Vagina (tissue), 2 donors: ENCODE results near the gene DNAJB1.

Experiments used
- CTCF ChIP-seq, 3 experiments: fragments of 450-650 bp in 2 of 3; fragments of 200-600 bp in 1 of 3; sonication (generic) in 1 of 3; IDR thresholded peaks; one replicate each; pipeline ENCODE4 v1.5.1; 2017 to 2019; ENCODE audit warnings: antibody characterized with exemption in 3 of 3, mild to moderate bottlenecking in 2 of 3, moderate library complexity in 2 of 3
- POLR2A ChIP-seq, 2 donors: fragments of 450-650 bp; IDR thresholded peaks; one replicate each; pipeline ENCODE4 v1.6.1; 2017; ENCODE audit warnings: antibody characterized with exemption in 2 of 2, mild to moderate bottlenecking in 2 of 2, moderate library complexity in 2 of 2
- POLR2AphosphoS5 ChIP-seq, 2 donors: sonication (generic); formaldehyde crosslinking; IDR thresholded peaks; one replicate each; pipeline ENCODE4 v1.9.0; 2017; ENCODE audit warnings: antibody characterized with exemption in 2 of 2, mild to moderate bottlenecking in 2 of 2, low read depth in 1 of 2; ENCODE audit not compliant: insufficient read depth in 1 of 2

- TF ChIP-seq CTCF (IDR thresholded peaks at IDR 0.05) (no peak), POLR2A (IDR thresholded peaks at IDR 0.05) (no peak), POLR2AphosphoS5 (IDR thresholded peaks at IDR 0.05; ENCODE audit: insufficient read depth in 1 of 2, low read depth in 1 of 2) (no peak)
These were observed 42.5 kb upstream of the DNAJB1 start for GRCh38 chr19:14560776-14561108.
